Stimulated activated CD8-positive, alpha-beta memory T cell treated with anti-CD3 and anti-CD28 coated beads, Interleukin-7, amount 100 ng/mL, for 48 hours (primary cell): Measurements from ENCODE around the gene GADD45B.
A peak's percentile ranks its signal among the peaks of the same experiment; 100 is the strongest.

Source experiments
- DNase-seq, 2 donors: peaks; one replicate each; pipeline ENCODE4 v3.0.0-alpha.2; 2020; ENCODE audit warnings: low read depth in 1 of 2; ENCODE audit errors: extremely low read depth in 1 of 2

Gene GADD45B, protein sequence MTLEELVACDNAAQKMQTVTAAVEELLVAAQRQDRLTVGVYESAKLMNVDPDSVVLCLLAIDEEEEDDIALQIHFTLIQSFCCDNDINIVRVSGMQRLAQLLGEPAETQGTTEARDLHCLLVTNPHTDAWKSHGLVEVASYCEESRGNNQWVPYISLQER

DNA sequence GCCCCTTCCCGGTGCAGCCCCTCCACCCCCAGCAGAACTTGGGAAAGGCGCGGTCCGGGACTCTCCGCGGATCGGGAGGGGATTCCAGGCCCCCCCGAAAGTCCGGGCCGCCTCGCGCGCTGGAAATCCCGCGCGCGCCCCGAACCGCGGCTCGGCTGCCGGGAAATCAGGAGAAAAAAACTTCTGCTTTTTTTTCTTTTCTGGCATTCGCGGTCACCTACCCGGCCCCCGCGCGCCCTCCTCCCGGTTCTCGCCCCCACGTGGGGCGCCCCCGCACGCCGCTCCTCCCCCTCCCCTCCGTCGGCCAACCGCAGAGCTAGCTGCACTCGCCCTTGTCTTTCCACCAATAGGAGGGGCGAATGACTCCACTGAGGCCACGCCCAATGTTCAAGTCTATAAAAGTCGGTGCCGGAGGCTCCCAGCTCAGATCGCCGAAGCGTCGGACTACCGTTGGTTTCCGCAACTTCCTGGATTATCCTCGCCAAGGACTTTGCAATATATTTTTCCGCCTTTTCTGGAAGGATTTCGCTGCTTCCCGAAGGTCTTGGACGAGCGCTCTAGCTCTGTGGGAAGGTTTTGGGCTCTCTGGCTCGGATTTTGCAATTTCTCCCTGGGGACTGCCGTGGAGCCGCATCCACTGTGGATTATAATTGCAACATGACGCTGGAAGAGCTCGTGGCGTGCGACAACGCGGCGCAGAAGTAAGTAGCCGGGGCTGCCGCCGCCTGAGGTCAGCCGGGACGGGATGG is at the start of gene GADD45B:
TSS of gene GADD45B (plus strand) at position 426 of the 749 bp plus-strand sequence. CDS start at position 658, 232 bp downstream.
- DNase-seq, result peak; percentile 95

DNA sequence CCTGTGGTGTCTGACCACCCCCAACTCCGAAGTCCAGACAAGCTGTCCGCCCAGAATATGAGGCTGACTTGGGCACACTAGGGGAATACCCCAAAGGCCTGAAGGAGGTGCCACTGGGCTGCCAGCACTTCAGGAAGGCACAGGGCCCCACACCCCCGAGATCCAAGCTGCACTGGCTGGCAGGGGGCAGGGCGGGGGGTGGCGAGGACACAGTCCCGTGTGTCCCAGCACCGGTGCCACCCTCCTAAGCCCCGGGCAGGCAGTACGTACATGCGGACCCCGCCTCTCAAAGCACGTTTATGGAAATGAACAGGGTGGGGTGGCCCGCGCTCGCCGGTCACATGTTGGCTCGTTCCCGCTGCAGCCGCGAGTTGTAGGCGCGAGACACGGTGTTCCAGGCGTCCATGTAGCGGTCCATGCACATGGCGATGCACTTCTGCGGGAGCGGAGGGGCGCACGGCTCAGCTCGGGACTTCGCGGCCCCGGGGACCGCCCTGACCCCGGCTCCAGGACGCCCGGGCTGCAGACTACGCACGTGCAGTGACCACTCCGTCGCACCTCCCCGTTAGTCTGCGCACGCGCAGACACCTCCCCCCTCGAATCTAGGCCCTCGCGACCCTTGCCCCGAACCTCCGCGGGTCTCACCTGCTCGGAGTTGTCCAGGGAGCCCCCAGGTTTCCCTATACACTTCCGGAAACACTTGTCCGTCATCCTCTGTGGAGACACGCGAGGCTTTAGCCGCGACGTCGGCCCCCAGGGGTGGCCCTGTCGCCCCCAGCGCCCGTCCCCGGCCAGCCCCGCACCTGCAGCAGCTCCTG is 49.1 kb upstream of the GADD45B start:
- DNase-seq, result peak; percentile 24 to 25

DNA sequence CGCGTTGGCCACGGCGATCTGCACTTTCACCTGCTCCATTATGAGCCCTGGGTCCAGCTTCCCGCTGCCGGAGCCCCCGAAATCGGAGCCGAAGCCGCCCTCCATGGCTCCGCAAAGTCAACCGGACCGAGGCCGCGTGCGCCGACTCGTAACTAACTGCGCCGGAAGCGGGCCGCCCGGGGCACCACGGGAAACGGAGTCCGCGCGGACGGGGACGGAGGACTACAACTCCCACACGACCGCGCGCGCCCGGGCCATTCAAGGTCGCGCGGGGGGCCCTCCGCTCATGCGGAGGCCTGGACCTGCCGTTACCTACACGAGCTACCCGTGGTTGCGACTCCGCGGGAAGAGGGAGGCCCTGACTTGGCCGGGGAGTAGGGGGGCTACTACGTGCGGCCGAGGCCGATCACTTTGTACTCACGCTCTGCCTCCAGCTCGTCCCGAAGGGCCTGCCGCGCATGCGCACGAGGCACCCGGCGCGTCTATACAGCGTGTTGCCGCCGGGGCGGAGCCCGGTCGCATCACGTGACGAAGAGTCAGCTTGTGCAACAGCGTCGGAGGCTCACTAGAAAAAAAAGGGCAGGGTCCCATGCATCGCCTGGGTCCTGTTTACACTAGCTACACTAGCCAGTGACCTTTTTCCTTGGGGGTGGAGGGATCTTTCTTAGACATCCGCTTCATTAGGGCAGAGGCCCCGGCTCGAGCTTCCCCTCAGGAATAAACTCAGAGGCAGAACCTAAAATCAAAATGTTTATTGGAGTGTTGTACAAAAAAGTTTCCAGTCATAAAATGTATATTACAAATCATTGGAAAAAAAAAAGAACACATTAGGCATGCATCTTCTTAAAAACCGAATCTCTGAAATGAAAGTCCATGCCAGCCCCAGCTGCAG is 48.3 kb upstream of the GADD45B start, which contains the start of gene TIMM13:
TSS of gene TIMM13 (minus strand) at position 158 of the 892 bp plus-strand sequence. CDS start at position 105, 53 bp downstream.
- peak; percentile 91 to 93 for DNase-seq

DNA sequence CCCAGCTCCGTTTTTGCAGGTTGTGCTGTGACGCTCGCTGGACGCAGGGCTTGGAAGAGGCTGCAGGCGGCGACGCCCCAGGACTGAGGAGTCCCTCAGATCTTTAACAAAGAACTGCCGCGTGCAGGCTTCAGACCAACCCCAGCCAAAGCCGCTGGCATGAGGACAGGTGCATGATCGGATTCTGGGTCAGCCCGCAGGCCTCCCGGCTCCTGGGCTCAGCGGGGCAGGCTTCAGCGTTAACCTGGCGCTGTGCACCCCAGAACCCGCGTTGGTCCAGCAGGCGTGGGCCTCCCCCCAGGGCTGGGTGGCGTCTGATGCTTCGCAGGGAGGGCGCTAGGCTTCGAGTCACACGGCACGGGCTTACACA is 47.6 kb upstream of the GADD45B start:
- no peak for DNase-seq

DNA sequence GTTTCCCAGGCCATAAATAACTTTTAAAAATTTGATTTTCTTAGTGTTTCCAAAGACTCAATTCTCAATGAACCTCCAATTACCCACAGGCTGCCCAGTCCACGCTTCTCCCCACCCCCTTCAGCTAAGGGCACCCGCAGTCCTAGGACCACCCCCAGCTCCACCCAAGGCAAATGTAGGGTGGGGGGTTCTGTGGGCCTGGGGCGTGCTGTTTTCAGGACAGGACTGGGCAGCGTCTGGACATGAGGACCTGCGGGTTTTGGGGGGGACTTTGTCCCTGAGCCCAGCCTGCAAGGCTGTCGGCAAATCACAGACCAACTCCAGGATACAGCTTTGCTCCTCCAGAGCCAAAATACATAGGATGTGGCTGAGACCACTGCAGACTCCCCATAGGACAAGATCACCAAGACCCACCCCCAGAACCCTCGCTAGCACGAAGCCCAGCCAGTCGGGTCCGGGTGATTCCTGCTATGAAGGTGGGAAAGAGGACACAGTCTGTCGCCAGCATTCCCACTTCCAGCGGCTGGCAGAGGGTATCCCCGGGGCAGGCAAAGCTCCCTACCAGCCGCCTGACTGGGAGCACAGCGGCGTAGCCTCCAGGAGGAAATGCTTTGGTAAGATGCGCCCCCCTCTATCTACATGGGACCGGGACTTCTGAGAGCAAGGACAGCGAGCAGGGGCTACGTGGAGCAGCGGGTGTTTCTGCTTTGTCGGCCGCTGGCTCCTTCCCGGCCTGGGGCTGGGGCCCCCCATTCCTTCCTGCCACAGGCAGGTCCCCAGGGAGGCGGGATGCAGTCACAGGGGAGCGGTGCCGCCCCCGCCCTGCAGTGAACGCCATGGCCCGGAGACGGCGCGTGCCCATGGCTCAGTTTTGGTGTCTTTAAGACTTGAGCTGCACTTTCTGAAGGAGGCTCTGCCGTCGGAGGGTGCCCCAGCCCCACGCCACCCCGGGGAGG is 46.9 kb upstream of the GADD45B start:
- DNase-seq, result no peak

DNA sequence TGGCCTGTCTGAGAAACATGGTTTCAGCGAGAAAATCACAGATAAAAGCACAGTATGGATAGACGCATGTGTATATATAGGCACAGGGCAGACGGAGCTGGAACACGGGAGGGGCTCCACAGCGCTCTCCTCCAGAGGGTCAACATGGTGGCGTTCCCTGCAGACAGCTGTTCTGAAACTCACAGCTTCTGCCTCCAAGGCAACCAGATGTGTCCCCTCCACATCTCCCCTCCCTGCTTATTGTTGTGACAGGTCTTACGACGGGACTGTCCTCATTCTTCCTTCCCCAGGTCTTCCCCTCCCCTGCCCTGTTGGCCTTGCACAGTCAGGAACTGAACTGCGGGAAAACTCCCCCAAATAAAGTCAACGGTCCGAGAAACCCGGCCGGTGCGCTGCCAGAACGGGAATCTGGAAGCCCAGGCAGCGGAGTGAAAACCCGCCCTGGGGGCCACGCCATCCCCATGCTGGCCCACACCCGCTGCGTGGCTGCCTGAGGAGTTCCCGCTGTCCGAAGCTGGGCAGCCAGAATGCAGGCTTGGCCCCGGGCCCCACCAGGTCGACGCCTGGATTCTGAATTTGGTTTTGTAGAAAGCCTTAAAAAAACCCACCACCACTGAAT is 45.9 kb upstream of the GADD45B start:
- DNase-seq, result no peak

DNA sequence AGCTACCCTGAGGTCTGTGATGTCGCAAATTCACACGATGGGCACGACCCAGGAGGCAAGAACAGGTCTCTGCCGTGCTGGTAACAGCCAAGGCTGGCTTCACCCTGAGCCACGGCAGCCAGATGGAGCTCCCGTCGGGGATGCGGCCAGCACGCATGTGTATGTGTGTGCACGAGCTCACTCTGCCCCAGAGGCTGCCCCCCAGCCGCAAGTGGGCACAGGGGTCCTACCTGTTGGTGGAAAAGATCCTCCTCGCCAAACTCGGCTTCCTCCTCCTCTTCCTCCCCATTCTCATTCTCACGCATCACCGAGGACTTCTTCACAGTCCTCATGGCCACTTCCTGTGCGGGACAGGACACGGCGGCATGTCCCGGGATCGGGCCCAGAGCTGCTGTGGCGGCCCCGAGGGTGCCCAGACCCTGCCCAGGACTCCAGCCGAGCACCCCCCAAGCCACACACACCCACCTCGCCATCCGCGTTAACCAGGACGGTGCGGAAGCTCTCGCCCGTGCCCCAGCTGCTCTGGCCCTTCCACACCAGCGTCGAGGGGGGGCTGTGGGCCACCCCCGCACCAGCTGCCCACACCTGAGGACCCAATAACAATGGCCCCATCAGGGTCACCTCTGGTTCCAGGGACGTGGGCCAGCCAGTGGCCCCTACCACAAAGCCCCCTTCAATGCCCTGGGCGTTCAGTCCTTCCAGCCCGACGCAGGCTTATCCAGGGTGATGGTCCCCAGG is 44.4 kb upstream of the GADD45B start:
- no peak for DNase-seq

DNA sequence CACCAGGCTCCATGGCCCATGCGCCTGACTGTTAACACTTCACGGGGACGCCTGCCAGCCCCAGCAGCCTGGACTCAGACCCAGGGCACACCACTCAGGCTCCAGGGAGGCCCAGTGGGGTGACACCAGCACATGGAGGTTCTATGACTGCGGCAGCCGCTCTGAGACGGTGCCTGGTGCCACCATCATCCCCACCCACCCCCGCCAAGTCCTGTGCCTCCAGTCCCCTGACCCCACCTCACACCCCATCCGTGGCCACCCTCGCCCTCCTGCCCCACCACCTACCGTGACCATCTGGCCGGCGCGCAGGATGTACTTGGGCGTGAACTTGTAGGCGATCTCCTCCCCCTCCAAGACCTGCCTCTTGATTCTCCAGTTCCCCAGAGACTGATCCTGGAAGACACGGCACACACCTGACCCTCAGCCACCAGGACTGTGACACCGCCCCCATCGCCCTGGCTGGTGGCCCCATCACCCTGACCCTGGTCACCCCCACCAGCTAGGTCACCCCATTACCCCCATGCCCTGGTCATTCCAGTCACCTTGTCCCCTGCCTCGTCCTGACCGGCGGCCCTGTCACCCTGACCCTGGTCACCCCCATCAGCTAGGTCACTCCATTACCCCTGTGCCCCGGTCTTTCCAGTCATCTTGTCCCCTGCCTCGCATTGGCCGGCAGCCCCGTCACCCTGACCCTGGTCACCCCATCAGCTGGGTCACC is 43.6 kb upstream of the GADD45B start:
- no peak for DNase-seq

DNA sequence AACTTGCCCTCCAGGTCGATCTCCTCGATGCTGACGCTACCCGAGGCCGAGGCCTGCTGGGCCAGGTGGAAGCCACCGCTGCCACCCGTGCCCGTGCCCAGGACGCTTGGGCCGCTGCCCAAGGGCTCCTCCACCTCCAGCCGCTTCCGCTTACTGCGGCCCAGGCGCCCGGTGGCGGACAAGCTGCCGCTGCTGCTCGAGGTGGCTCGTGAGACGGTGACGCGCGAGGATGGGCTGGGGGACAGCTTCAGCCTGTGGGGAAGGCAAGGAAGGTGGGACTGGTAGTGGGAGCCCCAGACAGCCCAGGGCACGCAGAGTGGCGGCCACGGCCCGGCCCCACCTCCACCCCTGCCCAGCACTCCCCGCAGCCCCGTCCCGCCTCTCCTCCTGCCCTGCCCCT is 42.1 kb upstream of the GADD45B start:
- DNase-seq, result no peak

DNA sequence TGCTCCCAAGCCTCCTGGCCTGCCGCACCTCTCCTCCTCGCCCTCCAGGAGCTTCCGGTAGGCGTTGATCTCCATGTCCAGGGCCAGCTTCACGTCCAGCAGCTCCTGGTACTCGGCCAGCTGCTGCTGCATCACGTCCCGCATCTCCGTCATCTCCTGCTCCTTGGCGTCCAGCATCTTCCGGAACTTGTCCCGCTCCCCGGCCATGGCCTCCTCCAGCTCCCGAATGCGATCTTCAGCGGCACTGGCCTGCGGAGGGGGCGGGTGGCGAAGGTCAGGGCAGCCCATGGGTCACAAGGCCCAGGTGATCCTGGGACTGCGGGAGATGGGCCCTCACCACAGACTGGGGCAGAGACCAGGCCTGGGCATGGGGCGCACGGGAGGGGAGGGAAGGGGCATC is 41.7 kb upstream of the GADD45B start:
- no peak for DNase-seq

DNA sequence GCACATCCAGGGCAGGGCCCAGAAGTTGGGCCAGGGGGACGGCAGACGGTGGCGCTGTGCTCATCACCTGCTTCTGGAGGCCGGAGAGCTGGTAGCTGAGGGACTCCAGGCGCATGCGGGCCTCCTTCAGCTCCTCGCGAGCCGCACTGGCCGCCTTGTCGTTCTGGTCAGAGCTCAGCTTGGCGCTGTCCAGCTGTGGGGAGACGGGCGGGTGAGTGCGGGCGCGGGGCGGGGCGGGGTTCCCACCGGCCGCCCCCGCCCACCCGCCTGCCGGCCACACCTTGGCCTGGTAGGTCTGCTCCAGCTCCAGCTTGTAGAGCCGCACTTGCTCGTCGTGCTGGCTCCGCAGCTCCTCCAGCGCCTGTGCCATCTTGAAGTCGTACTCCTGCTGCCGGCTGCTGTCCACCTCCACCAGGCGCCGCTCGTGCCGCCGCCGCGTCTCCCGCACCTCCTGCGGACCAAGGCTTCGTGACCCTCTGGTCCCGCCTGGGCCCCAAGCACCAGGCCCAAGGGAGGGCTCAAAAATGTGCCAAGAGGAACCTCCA is 41.1 kb upstream of the GADD45B start:
- DNase-seq, result no peak

DNA sequence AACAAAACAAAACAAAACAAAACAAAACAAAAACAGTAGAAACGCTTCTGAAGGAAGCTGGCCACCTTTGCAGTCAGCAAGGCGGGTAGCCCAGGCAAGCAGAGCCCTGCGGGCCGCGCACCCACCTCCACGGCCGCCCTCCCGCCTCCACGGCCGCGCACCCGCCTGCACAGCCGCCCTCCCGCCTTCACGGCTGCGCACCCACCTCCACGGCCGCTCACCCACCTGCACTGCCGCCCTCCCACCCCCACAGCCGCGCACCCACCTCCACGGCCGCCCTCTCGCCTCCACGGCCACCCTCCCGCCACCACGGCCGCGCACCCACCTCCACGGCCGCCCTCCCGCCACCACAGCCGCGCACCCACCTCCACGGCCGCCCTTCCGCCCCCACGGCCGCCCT is 39.5 kb upstream of the GADD45B start:
- no peak for DNase-seq

DNA sequence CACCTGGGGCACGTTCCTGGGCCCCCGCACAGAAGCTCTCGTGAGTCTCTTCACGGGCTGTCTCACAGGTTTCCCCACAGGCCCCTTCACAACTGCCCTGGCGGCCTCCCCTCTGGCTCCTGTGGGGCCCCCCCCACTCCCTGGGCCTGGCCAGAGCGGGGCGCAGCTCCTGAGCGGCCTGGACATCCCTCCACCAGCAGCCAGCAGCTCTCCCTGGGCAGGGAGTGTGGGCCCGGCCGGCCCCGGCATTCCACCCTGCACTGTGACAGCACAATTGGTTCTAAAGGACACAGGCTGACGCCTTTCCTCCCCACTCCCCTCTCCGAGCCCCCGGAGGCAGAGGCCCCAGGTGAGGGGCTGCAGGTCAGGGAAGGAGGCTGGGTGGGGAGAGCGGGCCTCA is 39.0 kb upstream of the GADD45B start:
- DNase-seq, result no peak

DNA sequence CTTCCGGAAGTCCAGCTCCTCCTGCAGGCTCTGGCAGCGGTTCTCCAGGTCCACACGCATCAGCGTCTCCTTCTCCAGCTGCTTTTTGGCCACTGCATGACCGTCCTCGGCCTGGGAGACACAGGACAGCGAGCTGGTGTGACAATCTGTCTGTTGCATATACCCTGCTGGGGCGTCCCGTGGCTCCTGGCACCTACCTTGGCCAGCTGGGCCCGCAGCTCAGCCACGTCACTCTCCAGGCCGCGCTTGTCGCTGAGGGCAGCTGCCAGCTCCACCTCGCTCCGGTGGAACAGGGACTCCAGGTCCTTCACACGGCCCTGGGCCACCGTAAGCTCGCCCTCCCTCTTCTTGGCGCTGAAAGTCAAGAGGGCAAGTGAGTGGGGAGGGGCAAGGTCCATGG is 37.7 kb upstream of the GADD45B start:
- no peak for DNase-seq

DNA sequence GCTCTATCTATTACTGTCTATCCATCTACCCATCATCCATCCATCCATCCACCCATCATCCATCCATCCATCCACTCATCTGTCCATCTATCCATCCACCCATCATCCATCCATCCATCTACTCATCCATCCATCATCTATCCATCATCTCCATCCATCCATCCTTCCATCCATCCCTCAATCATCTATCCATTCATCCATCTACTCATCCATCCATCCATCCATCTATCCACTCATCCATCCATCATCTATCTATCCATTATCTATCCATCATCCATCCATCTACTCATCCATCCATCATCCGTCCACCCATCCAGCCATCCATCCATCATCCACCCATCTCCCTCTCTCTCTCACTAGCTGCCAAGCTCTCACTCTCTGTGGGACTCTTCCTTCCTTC is 35.4 kb upstream of the GADD45B start:
- no peak for DNase-seq

DNA sequence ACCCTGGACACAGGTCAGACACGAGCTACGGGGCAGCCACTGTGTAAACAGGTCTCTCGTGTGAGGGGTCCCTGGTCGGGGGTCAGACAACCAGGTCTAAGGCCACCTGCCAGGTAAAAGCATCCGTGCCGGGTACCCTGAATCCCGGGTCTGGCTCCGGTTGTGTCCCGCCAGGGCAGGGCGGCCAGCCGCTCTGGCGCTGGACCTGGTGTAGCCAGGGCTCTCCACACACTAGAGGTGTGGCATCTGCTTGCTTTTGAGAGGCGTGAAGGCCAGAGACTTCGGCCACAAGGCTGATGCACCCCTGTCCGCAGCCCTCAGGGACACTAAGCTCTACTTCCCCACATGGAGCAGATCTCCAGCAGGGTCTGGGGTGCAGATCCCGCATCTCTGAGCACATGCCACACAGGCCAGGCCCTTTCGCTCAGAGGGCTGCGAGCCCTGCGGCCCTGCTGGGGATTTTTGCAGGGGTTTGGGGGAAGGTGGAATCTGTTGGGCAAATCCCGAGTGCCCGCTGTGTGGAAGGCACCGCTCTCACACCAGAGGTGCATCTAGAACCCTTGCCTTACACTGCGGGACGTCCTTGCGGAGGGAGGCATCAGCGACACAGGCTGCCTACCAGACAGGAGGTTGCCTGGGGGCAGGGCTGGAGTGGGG is 34.7 kb upstream of the GADD45B start:
- DNase-seq, result no peak

DNA sequence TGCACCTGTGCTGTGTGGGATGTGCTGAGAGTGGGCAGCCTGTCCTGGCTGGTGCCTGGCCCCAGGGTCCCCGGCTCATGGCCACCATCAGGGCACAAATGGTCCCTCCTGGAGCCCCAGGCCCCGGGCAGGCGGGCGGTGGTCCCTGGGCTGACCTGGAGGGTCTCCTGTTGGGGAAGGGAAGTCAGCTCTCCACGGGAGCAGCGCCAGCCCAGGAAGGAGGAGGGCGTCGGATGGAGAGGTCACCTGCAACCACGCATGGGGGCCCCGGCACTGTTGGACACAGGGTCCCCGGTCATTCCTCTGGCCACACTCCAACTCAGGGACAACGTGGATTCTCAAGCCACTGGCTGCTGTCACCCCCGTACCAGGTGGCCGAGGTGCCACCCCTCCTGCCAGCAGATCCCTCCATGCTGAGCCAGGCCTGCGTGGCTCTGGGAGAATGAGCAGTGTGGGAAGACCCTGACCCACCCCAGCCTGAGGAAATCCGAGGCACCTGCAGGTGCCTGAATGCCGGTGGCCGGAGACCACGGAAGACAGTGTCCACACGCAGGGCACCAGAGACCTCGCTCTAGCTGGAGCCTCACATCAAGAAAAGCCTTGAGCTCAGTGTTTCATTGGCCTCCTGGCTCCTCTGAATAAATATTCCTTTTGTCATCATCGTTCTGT is 32.7 kb upstream of the GADD45B start:
- DNase-seq, result no peak
